Activated naive CD8-positive, alpha-beta T cell treated with anti-CD3 and anti-CD28 coated beads, Interleukin-2, amount 50 U/mL, for 16 hours (primary cell): ENCODE results near the gene HIC1.

ENCODE experiments used
- DNase-seq: peaks from one replicate; pipeline ENCODE4 v3.0.0-alpha.2; 2020; ENCODE audit warnings: low read depth, low spot score

The HIC1 gene

DNA sequence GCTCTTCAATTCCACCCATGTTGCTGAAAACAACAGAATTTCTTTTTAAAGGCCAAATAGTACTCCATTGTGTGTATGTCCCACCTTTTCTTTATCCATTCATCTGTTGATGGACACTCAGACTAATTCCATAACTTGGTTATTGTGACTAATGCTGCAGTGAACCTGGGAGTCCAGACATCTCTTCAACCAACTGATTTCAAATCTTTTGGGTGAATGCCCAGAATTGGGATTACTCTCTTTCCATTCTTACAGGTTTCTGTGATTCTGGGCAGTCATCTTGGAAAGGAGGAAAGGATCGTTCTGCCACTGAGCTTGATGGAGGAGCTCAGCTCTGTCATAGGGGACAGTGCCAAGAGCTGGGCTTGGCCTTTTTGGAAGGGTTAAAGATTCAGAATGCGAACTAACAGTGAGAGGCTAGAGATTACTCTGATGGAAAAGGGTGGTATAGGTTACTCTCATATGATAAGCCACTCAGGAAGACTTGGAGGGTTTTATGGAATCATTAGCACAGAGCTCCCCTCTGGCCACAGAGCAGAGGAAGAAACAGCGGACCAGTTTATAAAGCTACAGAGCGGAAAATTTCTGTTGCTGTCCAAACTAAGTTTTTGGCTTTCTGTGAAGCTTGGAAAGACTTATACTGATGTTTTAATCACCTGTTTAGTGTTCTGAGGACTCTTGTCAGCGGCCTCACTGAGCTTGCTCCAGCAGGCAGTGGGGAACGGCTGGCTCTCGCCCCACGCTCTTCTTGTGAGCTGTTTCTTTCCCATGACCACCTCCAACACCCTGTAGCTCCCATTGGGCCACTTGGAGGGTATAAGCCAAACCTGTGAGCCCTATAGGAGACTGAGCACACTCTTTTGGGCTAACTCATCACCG is 48.3 kb downstream of the HIC1 start:
- DNase-seq, result no peak

- DNase-seq, result no peak
Observed at GRCh38 chr17:2105663-2106062, 50.8 kb downstream of the HIC1 start.

DNA sequence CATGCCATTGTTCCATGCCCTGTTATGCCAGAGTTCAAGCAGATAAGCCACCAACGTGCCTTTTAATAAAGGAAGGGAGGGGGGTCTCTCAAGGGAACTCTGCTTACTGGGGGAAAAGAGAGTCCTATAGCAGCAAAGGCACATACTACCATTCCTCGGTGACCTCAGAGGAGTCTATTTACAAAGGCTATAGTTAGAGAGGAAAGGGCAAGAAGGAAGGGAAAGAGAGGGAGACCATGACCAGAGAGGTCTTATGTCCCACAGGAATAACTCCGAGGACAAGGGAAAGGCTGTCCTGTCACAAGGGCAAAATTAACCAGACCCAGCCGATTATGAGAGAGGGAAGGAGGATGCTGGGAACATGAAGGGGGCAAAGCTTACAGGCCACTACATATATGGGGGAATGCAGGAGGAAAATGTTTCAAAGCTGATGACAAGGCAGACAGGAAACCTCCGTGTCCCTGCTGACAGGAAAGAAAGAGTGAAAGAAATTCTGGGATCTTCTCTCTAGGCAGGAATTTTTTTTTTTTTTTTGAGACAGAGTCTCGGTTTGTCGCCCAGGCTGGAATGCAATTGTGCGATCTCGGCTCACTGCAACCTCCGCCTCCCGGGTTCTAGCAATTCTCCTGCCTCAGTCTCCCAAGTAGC is 51.5 kb downstream of the HIC1 start:
- DNase-seq, result no peak

- DNase-seq, result no peak
Observed at GRCh38 chr17:2107050-2107449, 52.1 kb downstream of the HIC1 start.

- no peak for DNase-seq
Observed at GRCh38 chr17:2107506-2107905, 52.6 kb downstream of the HIC1 start.

DNA sequence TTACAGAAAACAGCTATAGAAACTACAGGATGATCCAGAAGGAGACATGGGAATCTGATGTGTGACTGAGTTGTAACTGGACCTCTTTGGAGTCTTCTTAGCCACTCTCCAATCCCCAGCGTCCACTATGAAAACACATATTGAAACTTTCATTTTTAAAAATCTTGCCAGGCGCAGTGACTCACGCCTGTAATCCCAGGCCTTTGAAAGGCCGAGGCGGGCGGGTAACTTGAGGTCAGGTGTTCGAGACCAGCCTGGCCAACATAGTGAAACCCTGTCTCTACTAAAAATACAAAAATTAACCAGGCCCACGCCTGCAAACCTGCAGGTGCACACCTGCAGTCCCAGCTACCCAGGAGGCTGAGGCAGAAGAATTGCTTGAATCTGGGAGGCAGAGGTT is 53.3 kb downstream of the HIC1 start:
- DNase-seq, result no peak

DNA sequence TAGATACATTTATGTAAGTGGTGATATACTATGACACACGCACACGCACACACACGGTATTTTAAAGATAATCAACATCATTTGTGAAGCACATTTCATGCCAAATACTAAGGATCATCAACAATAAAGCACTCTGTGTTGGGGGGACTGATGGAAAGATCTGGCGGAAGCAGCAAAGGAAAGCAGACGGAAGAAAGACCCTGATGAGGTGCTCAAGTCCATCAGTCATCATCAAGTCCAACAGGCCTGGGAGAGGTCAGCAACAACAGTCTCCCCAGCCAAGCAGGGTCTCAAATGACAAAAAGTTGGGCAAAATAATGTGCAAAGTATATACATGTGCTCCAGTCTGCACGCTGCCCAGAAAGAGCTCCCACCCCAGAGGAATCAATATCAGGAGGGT is 55.5 kb downstream of the HIC1 start:
- no peak for DNase-seq

- no peak for DNase-seq
Observed at GRCh38 chr17:2111691-2112090, 56.8 kb downstream of the HIC1 start.
